Measurements from ENCODE around the gene BNIP3. TPM values are rescaled to one million over a fixed set of nuclear protein-coding genes. Genes with fewer than 3 reads are reported as not detected.

BNIP3 gene
- polyA plus RNA-seq, 3 donors = 3.2 to 7.2 (median 4.6) TPM

- H3K27me3 Mint-ChIP-seq (ENCODE audit: low read depth in 3 of 3) = peaks cover 35 to 44% (median 37%) of the 10 kb centered on the region in 3 donors
- Histone ChIP-seq H2AFZ (ENCODE audit: insufficient read depth, low read depth, low read length, poor library complexity, severe bottlenecking) (no peak overlapping the region), H3K79me2 (ENCODE audit: insufficient read depth, low read length) (no peaks in the 10 kb centered on the region), H3K4me2 (replicated peaks; ENCODE audit: extremely low read depth, low read length, poor library complexity, severe bottlenecking) (no peak overlapping the region), H3K4me3 (replicated peaks in 1 of 3; ENCODE audit: low read depth in 2 of 3, low read length in 3 of 3) (no peak overlapping the region), H3K27ac (ENCODE audit: low read depth in 1 of 2, low read length in 2 of 2) (no peak overlapping the region), H4K20me1 (ENCODE audit: insufficient read depth, low read length) (no peaks in the 10 kb centered on the region), H3K4me1 (ENCODE audit: control insufficient read depth in 1 of 2, insufficient read depth in 2 of 2, low read length in 2 of 2) (peaks cover 10 to 16% of the 10 kb centered on the region in 2 donors), H3K9ac (ENCODE audit: insufficient read depth, low read length, poor library complexity, severe bottlenecking) (no peak overlapping the region), H3K36me3 (replicated peaks in 1 of 2; ENCODE audit: control insufficient read depth in 1 of 2, insufficient read depth in 2 of 2, low read length in 2 of 2) (no peaks in the 10 kb centered on the region), H3K9me3 (replicated peaks in 1 of 2; ENCODE audit: control insufficient read depth in 1 of 2, insufficient read depth in 1 of 2, low read length in 2 of 2) (peaks cover 0 to 5% of the 10 kb centered on the region in 2 donors), H3K27me3 (ENCODE audit: control insufficient read depth in 2 of 2, insufficient read depth in 2 of 2, low read length in 2 of 2) (peaks cover 15 to 37% of the 10 kb centered on the region in 2 donors)
- H3K36me3 Mint-ChIP-seq = peaks cover 0 to 9% of the 10 kb centered on the region in 2 donors
- peaks cover 0 to 16% (median 6%) of the 10 kb centered on the region in 7 donors for H3K9me3 Mint-ChIP-seq
- peaks cover 13% of the 10 kb centered on the region for H3K4me1 Mint-ChIP-seq
- WGBS (ENCODE audit: insufficient coverage) = 92% methylated on average over 9 of the region's 13 CpGs
- DNase-seq = no peak
- intact Hi-C loops (cut with micrococcal nuclease) = no loop called here
- TF ChIP-seq, protein P1, sequence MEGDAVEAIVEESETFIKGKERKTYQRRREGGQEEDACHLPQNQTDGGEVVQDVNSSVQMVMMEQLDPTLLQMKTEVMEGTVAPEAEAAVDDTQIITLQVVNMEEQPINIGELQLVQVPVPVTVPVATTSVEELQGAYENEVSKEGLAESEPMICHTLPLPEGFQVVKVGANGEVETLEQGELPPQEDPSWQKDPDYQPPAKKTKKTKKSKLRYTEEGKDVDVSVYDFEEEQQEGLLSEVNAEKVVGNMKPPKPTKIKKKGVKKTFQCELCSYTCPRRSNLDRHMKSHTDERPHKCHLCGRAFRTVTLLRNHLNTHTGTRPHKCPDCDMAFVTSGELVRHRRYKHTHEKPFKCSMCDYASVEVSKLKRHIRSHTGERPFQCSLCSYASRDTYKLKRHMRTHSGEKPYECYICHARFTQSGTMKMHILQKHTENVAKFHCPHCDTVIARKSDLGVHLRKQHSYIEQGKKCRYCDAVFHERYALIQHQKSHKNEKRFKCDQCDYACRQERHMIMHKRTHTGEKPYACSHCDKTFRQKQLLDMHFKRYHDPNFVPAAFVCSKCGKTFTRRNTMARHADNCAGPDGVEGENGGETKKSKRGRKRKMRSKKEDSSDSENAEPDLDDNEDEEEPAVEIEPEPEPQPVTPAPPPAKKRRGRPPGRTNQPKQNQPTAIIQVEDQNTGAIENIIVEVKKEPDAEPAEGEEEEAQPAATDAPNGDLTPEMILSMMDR (IDR thresholded peaks at IDR 0.05) = no peak
- no peak overlapping the region for H3K4me3 Mint-ChIP-seq
- no peak overlapping the region for H3K27ac Mint-ChIP-seq
Observed at GRCh38 chr10:131977323-131978096, 4.2 kb downstream of the BNIP3 start.

- Mint-ChIP-seq H3K4me1 (peaks cover 7% of the 10 kb centered on the region), H3K36me3 (peaks cover 12 to 20% of the 10 kb centered on the region in 2 donors), H3K27me3 (ENCODE audit: low read depth in 3 of 3) (peaks cover 28 to 30% (median 28%) of the 10 kb centered on the region in 3 donors), H3K9me3 (peaks cover 0 to 13% (median 5%) of the 10 kb centered on the region in 7 donors), H3K4me3 (no peak overlapping the region), H3K27ac (no peak overlapping the region)
- WGBS (ENCODE audit: insufficient coverage) = 100% methylated on average over 8 of the region's 10 CpGs
- H3K9me3 ChIP-seq (replicated peaks in 1 of 2; ENCODE audit: control insufficient read depth in 1 of 2, insufficient read depth in 1 of 2, low read length in 2 of 2) = peaks cover 0 to 2% of the 10 kb centered on the region in 2 donors
- H3K27me3 ChIP-seq (ENCODE audit: control insufficient read depth in 2 of 2, insufficient read depth in 2 of 2, low read length in 2 of 2) = peaks cover 10 to 27% of the 10 kb centered on the region in 2 donors
- DNase-seq = no peak
- H3K79me2 ChIP-seq (ENCODE audit: insufficient read depth, low read length) = no peaks in the 10 kb centered on the region
- H2AFZ ChIP-seq (ENCODE audit: insufficient read depth, low read depth, low read length, poor library complexity, severe bottlenecking) = no peak overlapping the region
- H3K4me2 ChIP-seq (replicated peaks; ENCODE audit: extremely low read depth, low read length, poor library complexity, severe bottlenecking) = no peak overlapping the region
- H3K4me1 ChIP-seq (ENCODE audit: control insufficient read depth in 1 of 2, insufficient read depth in 2 of 2, low read length in 2 of 2) = peaks cover 2% of the 10 kb centered on the region in 2 donors
- H3K27ac ChIP-seq (ENCODE audit: low read depth in 1 of 2, low read length in 2 of 2) = no peak overlapping the region
- no peak overlapping the region for H3K9ac ChIP-seq (ENCODE audit: insufficient read depth, low read length, poor library complexity, severe bottlenecking)
- H4K20me1 ChIP-seq (ENCODE audit: insufficient read depth, low read length) = no peaks in the 10 kb centered on the region
- no peak overlapping the region for H3K4me3 ChIP-seq (replicated peaks in 1 of 3; ENCODE audit: low read depth in 2 of 3, low read length in 3 of 3)
- TF ChIP-seq, protein P1 (IDR thresholded peaks at IDR 0.05) = no peak
- peaks cover under 1 to 4% of the 10 kb centered on the region in 2 donors for H3K36me3 ChIP-seq (replicated peaks in 1 of 2; ENCODE audit: control insufficient read depth in 1 of 2, insufficient read depth in 2 of 2, low read length in 2 of 2)
- intact Hi-C loops (cut with micrococcal nuclease) = no loop called here
Observed at GRCh38 chr10:131975796-131976195, 5.9 kb downstream of the BNIP3 start.

All from CD14-positive monocyte (primary cell).